Measurements from ENCODE around the gene IQSEC1. TPM values are rescaled to one million over a fixed set of nuclear protein-coding genes. Genes with fewer than 3 reads are reported as not detected.
A peak's percentile ranks its signal among the peaks of the same experiment; 100 is the strongest.

IQSEC1 gene
- total and polyA plus RNA-seq, 9 of the 15 experiments (the other 6 are each of a cell fraction or from before 2014, with no cell fraction given), result 0.56 to 39.0 (median 6.8) TPM

- Histone ChIP-seq H3K79me2 (ENCODE audit: control insufficient read depth, insufficient read depth, low read length) (no peaks in the 10 kb centered on the region), H3K4me2 (ENCODE audit: insufficient read depth, low read length) (no peak overlapping the region), H3K9ac (ENCODE audit: insufficient read depth in 1 of 2, low read depth in 2 of 2, low read length in 2 of 2) (0 out of 4 replicates have a peak overlapping the region, but pooled peaks of 1 of the 2 experiments have one; percentile 4), H2AFZ (ENCODE audit: low read depth, low read length) (no peak overlapping the region), H3K27me3 (ENCODE audit: control insufficient read depth in 2 of 2, insufficient read depth in 2 of 2, low read length in 2 of 2) (no peaks in the 10 kb centered on the region), H3K4me1 (replicated peaks in 1 of 2; ENCODE audit: control insufficient read depth in 2 of 2, insufficient read depth in 2 of 2, low read length in 2 of 2) (peaks cover 0 to 43% of the 10 kb centered on the region in 2 experiments; a peak in 3 of 5 replicates), H3K36me3 (ENCODE audit: control insufficient read depth, insufficient read depth, low read length) (peaks cover 76% of the 10 kb centered on the region; the same call in 2 of the 3 replicates), H3K9me1 (ENCODE audit: control insufficient read depth, insufficient read depth, low read length) (no peaks in the 10 kb centered on the region), H4K20me1 (replicated peaks; ENCODE audit: control insufficient read depth, insufficient read depth, low read length) (no peaks in the 10 kb centered on the region; the same call in 1 of the 2 replicates), H3K4me3 (no peak overlapping the region), H3K9me3 (replicated peaks; ENCODE audit: control insufficient read depth, insufficient read depth, low read depth, low read length) (no peaks in the 10 kb centered on the region), H3K27ac (ENCODE audit: extremely low read depth, low read depth, low read length) (no peak overlapping the region)
- in situ Hi-C loops (cut with MboI), result no loop called here
- BruUV-seq (replicated peaks), result no TSS peak
- CTCF ChIA-PET (ENCODE audit: low intra/inter-chr PET ratio), result no interaction called here
- DNase-seq (ENCODE audit: extremely low read depth in 1 of 4, low spot score in 3 of 4) (no peak), FAIRE-seq (no peak), ATAC-seq (no peak)
- intact Hi-C loops (cut with micrococcal nuclease), result no loop called here
- POLR2A ChIA-PET, result interaction anchor here (0.6 kb wide), 1 partner anchor 260 kb away, joined by 3 read pairs; no protein-coding TSS in a partner anchor
- 89% methylated on average over 19 of the region's 20 CpGs for WGBS (ENCODE audit: insufficient coverage, low coverage, missing lambda C conversion rate)
- TF ChIP-seq SRSF1 (IDR thresholded peaks at IDR 0.05; ENCODE audit: low read depth, low read length) (no peak), ARNT (IDR thresholded peaks at IDR 0.05) (no peak), ZNF174 (CRISPR knock-in tag; IDR thresholded peaks at IDR 0.05) (no peak), ZSCAN32 (CRISPR knock-in tag; IDR thresholded peaks at IDR 0.05) (no peak), ZNF212 (CRISPR knock-in tag; IDR thresholded peaks at IDR 0.05) (no peak), NFYB (IDR thresholded peaks at IDR 0.05; ENCODE audit: extremely low read depth, insufficient read length) (no peak), POLR2G (IDR thresholded peaks at IDR 0.05; ENCODE audit: low read depth, low read length) (peak; percentile 6; the same call in 1 of the 2 replicates), ZNF511 (CRISPR knock-in tag; IDR thresholded peaks at IDR 0.05) (no peak), CHCHD3 (CRISPR knock-in tag; IDR thresholded peaks at IDR 0.05) (no peak), NELFE (IDR thresholded peaks at IDR 0.05; ENCODE audit: insufficient read depth, insufficient read length) (no peak), ZNF217 (CRISPR knock-in tag; IDR thresholded peaks at IDR 0.05) (no peak), THRB (CRISPR knock-in tag; conservative IDR thresholded peaks at IDR 0.05) (no peak), ZNF197 (CRISPR knock-in tag; IDR thresholded peaks at IDR 0.05; ENCODE audit: low read depth) (no peak)
- TF ChIP-seq, protein P1, sequence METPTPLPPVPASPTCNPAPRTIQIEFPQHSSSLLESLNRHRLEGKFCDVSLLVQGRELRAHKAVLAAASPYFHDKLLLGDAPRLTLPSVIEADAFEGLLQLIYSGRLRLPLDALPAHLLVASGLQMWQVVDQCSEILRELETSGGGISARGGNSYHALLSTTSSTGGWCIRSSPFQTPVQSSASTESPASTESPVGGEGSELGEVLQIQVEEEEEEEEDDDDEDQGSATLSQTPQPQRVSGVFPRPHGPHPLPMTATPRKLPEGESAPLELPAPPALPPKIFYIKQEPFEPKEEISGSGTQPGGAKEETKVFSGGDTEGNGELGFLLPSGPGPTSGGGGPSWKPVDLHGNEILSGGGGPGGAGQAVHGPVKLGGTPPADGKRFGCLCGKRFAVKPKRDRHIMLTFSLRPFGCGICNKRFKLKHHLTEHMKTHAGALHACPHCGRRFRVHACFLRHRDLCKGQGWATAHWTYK (CRISPR knock-in tag; IDR thresholded peaks at IDR 0.05), result no peak
- TF ChIP-seq, protein P2, sequence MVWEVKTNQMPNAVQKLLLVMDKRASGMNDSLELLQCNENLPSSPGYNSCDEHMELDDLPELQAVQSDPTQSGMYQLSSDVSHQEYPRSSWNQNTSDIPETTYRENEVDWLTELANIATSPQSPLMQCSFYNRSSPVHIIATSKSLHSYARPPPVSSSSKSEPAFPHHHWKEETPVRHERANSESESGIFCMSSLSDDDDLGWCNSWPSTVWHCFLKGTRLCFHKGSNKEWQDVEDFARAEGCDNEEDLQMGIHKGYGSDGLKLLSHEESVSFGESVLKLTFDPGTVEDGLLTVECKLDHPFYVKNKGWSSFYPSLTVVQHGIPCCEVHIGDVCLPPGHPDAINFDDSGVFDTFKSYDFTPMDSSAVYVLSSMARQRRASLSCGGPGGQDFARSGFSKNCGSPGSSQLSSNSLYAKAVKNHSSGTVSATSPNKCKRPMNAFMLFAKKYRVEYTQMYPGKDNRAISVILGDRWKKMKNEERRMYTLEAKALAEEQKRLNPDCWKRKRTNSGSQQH (CRISPR knock-in tag; IDR thresholded peaks at IDR 0.05), result no peak
These were observed 170.0 kb downstream of the IQSEC1 start for GRCh38 chr3:12903000-12903800.
